RPMI7951 (cell line): ENCODE data around the gene DAAM1. TPM values are rescaled to one million over a fixed set of nuclear protein-coding genes. Genes with fewer than 3 reads are reported as not detected.

Experiments
- DNase-seq: peaks from one replicate; pipeline ENCODE4 v3.0.0-alpha.2; 2012; ENCODE audit warnings: low read depth
- total RNA-seq: library from RNA; depleted of rRNA; stranded (reverse); fragments of >200 nt; shearing (Covaris generic); gene quantifications from 2 replicates; pipeline ENCODE4 v1.2.3, GENCODE V29; 2014

The DAAM1 gene
- total RNA-seq, 1 experiment from 2014 or later: 27.4 TPM

- peak; percentile 24 for DNase-seq
Measured at GRCh38 chr14:59362513-59362912, 174.0 kb downstream of the DAAM1 start.

GRCh38 chr14:59363531-59364226 lies 175.2 kb downstream of the DAAM1 start:
- DNase-seq: peak; percentile 48

GRCh38 chr14:59370158-59370742 lies 181.8 kb downstream of the DAAM1 start:
- DNase-seq: no peak

DNA sequence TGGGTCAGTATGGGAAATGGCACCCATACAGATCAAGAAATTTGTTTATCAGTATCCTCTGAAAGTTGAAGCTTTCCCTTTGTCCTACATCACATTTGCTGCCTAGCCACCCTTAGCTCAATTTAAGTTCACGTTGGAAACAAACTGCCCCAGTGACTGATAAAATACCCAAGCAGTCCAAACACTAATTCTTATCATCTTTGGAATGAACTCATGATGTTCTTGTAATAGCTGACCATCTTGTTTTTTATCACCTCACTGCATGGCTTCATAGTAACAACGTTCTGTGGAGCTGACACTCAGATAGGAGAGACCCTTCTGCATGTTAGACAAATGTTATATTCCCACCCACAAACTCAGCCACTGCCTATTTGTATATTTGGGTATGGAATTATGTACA lies 183.3 kb downstream of the DAAM1 start:
- no peak for DNase-seq

GRCh38 chr14:59374048-59374447 lies 185.6 kb downstream of the DAAM1 start:
- DNase-seq: peak; percentile 28

- no peak for DNase-seq
Measured at GRCh38 chr14:59376686-59377085, 188.2 kb downstream of the DAAM1 start.

GRCh38 chr14:59377491-59377890 lies 189.0 kb downstream of the DAAM1 start:
- DNase-seq: no peak

DNA sequence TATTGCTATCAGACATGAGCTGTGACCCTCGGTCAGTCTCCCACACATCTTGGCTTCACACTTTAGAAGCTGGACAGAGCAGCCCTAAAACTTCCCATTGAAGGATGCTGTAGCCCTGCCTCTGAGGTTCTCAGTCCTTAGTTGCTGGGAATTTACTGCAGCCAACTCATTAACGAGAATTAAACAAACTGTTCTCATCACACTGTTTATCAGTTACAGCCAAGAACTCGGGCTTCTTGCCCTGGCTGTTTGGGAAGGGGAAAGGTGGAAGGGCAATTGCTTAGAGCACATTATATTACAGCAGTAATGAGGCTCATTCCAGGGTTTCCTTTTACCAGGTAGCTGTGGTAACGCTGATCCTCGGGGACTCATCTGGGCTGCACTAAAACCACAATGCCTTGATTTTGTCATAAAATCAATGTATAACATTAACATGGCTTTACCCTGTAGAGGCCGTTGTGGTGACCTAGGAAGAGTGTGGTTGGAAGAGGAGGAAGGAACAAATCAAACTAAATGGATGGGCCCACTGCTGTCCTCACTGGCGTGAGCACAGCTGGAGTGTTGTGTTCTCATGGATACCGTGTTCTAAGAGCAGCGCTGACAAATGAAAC lies 189.6 kb downstream of the DAAM1 start:
- no peak for DNase-seq

- DNase-seq: no peak
Measured at GRCh38 chr14:59389936-59390335, 201.5 kb downstream of the DAAM1 start.

GRCh38 chr14:59391388-59391787 lies 202.9 kb downstream of the DAAM1 start:
- DNase-seq: no peak

DNA sequence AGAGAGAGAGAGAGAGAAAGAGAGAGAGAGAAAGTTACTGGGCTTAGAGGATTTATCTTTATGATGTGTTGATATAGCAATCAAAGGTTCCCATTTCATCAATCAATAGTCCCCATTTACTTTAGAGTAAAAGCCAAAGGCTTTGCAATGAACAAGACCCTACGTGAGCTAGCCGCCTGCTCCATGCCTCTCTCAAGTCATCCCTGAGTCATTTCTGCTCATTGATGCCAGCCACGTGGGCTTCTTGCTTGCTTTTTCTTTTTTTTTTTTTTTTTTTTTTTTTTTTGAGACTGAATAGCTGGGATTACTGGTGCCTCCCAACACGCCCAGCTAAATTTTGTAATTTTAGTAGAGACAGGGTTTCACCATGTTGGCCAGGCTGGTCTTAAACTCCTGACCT lies 205.8 kb downstream of the DAAM1 start:
- DNase-seq: peak; percentile 10

DNA sequence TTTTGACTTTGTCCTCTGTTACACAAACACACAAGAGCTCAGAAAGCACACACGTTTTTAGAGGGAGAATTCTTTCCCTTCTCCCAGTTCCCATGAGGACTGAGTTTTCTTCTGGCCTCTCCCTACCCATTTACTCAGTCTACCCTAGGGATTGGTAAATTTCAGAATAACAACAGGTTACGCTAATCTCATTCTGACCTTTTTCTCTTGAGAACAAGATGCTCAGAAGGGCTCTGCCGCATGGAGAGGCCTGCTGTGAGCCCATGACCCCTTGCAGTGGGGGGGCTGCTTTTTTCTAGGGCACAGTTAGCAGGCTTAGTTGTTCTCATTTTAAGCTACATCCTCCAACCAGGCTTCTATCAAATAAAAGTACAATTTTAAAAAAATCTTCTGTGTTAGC lies 207.2 kb downstream of the DAAM1 start:
- no peak for DNase-seq

- no peak for DNase-seq
Measured at GRCh38 chr14:59398841-59399240, 210.4 kb downstream of the DAAM1 start.

DNA sequence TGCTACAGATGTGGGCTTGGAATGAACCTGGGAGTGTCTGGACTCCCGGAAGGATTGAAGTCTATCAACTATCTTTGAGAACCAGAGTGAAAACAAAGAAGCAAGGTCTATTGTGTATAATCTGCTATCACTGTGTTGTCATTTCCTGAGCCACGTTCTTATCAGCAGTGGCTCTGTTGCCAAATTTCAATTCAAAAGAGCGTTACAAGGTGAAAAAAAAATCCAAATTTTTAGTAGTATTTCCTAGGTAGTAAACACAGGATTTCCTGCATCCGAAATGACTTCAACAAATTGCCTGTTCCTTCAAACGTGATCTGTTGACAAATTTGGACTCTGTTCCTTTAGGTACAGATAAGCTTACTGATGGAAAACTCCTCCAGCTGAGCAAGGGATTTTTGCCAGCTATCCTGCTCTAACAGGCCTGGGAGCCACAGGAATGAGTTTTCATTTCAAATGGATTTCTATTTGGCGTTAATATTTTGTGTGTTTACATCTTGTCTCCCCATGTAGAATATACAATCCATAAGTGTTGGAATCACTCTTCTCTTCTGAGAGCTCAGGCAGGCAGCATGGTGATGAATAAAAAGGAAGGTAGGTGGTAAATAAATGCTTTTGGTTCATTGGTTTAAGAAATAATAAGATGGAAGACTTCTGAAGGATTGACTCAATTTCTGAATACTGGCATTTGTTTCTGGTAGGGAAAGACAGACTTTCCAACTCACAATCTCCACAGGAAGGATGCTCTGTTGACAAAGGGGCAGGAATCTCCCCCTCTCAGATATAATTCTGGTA lies 218.2 kb downstream of the DAAM1 start:
- peak; percentile 20 for DNase-seq

- DNase-seq: peak; percentile 80
Measured at GRCh38 chr14:59407246-59408010, 219.0 kb downstream of the DAAM1 start.

- DNase-seq: no peak
Measured at GRCh38 chr14:59415836-59416602, 227.6 kb downstream of the DAAM1 start.

- DNase-seq: no peak
Measured at GRCh38 chr14:59417311-59417710, 228.8 kb downstream of the DAAM1 start.

DNA sequence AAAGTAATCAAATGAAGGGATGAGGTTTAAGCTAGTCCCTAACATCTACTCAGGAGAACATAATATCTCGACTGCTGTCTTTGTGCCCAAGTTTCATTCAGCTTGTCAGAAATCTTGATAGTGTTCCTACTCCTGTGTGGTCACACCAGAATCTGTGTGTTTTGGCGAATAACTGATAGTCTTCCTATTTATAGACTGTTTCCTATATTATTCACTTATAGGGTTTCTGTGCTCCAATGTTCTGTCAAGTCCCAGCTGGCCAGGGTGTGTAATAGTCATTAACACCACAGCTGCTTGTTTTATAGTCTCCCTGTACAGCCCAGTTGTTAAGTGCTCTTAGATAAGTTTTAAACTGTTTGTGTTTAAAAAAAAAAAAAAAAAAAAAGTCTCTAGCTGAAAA lies 230.8 kb downstream of the DAAM1 start:
- no peak for DNase-seq
